Measurements from ENCODE around the gene SPATA2. TPM values are rescaled to one million over a fixed set of nuclear protein-coding genes. Genes with fewer than 3 reads are reported as not detected.

SPATA2 gene
- total and polyA plus RNA-seq, 2 of the 13 experiments (the other 11 are each of a cell fraction or from before 2014, with no cell fraction given) = 3.2 to 8.7 TPM

GRCh38 chr20:49938173-49939163 lies 23.1 kb upstream of the SPATA2 start (continued):
- TF ChIP-seq ZGPAT (CRISPR knock-in tag; IDR thresholded peaks at IDR 0.05) = no peak
- no peak for TF ChIP-seq RBM22 (optimal IDR thresholded peaks at IDR 0.05; ENCODE audit: low read length)
- no peak; the same call in 1 of the 2 replicates for TF ChIP-seq UBTF (CRISPR knock-in tag; IDR thresholded peaks at IDR 0.05)
- no peak for TF ChIP-seq KLF12 (CRISPR knock-in tag; IDR thresholded peaks at IDR 0.05; ENCODE audit: borderline replicate concordance)
- no peak for TF ChIP-seq MIER2 (CRISPR knock-in tag; IDR thresholded peaks at IDR 0.05)
- no peak for TF ChIP-seq ZNF143 (CRISPR knock-in tag; IDR thresholded peaks at IDR 0.05)
- TF ChIP-seq ZBTB4 (CRISPR knock-in tag; IDR thresholded peaks at IDR 0.05; ENCODE audit: borderline replicate concordance) = no peak
- no peak for TF ChIP-seq MLLT10 (CRISPR knock-in tag; IDR thresholded peaks at IDR 0.05)
- TF ChIP-seq KDM3A (CRISPR knock-in tag; IDR thresholded peaks at IDR 0.05; ENCODE audit: low read depth) = no peak
- no peak for TF ChIP-seq HNF1A (IDR thresholded peaks at IDR 0.05; ENCODE audit: low read depth)
- 0 out of 2 replicates have a peak, but pooled peaks have one; percentile 23 for TF ChIP-seq HNF1A (CRISPR knock-in tag; IDR thresholded peaks at IDR 0.05; ENCODE audit: borderline replicate concordance)
- TF ChIP-seq BRF2 (CRISPR knock-in tag; IDR thresholded peaks at IDR 0.05) = no peak
- TF ChIP-seq ZMAT3 (CRISPR knock-in tag; conservative IDR thresholded peaks at IDR 0.05) = no peak
- no peak for TF ChIP-seq GATA4 (IDR thresholded peaks at IDR 0.05; ENCODE audit: borderline replicate concordance, low read depth)
- no peak for TF ChIP-seq MAFG (CRISPR knock-in tag; IDR thresholded peaks at IDR 0.05)

All from HepG2 (cell line).